RKO (cell line): Measurements from ENCODE around the gene PRSS12.

ENCODE experiments used
- DNase-seq: peaks from one replicate; pipeline ENCODE4 v3.0.0-alpha.2; 2016; ENCODE audit warnings: low spot score

Gene PRSS12

GRCh38 chr4:118357601-118358000 is 4.8 kb upstream of the PRSS12 start:
- DNase-seq: no peak

- no peak for DNase-seq
Observed at GRCh38 chr4:118356731-118357130, 3.9 kb upstream of the PRSS12 start.

- no peak for DNase-seq
Observed at GRCh38 chr4:118356111-118356510, 3.3 kb upstream of the PRSS12 start.

DNA sequence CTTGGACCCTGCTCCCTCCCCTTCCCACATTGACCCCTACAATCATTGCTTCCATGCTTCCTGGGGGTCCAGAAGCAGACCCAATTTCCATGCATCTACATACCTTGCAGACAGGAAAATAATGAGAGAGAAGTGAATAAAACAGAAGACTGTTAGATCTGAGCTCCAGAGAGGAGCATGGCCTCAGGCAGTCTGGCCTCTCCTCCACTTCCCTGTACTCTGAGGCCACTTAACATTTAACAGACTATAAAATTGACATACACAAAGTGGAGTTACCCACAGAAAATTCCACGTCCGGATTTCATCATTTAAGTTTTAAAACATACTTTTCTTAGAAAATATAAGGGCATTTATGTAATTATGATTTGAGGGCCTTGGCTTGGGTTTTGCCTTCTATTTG is 2.1 kb upstream of the PRSS12 start:
- DNase-seq: no peak

GRCh38 chr4:118353534-118354030 is 779 bp upstream of the PRSS12 start:
- no peak for DNase-seq

GRCh38 chr4:118351851-118352827 is 664 bp downstream of the PRSS12 start:
- DNase-seq: peak; percentile 15

DNA sequence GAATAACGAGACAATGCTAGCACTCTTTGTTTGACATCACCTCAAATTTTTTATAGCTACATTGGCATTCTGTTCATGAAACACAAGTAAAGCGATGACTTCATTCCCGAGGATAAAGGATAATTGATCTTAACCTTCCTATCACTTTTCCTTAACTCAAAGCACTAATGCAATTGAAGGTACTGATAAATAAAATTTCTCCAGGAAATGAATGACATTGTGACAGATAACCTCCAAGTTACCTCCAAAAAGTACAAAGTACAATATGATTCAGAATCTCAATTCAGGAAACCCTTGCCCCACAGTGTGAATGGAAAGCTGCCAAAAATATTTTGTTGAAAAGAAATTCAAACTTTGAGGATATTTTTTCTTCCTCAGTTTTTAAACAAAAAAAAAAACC is 1.8 kb downstream of the PRSS12 start:
- no peak for DNase-seq

GRCh38 chr4:118348886-118349285 is 3.9 kb downstream of the PRSS12 start:
- DNase-seq: no peak

DNA sequence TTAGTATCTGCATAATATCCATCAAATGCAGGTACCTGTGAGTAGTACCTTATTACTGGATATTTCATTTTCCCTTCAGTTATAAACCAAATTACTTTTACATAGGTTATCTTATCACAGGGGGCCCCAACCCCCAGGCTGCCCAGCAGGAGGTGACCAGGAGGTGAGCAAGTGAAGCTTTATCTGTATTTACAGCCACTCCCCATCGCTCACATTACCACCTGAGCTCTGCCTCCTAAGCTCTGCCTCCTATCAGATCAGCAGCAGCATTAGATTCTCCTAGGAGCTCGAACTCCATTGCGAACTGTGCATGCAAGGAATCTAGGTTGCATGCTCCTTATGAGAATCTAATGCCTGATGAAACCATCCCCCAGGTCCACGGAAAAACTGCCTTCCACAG is 6.3 kb downstream of the PRSS12 start:
- DNase-seq: no peak

DNA sequence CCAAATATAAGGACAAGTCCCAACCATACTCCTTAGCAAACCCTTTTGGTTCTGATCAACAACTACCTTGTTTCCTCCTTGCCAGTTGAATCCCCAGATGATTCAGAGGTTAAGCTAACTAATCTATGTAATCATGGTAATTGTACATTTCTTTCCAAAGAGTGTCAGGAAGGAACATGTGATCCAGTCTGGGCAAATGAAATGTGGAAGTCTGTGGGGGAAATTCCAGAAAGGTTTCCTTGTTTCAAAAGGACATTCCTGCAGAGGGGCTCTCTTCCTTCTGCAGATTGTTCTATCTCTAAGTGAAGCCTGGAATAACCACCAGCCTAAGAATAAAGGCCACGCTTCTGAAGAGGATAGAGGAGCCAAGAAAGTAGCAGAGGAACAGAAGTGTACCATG is 7.0 kb downstream of the PRSS12 start:
- no peak for DNase-seq

DNA sequence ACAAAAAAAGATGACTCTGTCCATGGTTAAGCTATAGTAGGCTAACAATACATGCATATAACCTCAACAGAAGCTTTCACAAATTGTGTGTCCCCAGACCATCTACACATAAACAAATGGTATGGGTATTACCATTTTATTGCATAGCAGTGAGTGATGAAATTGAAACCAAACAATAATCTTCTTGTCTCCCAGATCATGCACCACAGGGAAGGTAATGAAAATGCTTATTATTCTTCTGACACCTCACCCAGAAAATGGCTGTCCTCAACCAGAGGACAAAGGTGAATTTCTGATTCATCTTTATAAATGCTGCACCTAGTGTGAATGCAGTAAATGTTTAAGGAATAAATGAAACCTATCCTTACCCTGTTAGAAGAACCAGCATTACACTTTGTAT is 8.0 kb downstream of the PRSS12 start:
- DNase-seq: no peak

DNA sequence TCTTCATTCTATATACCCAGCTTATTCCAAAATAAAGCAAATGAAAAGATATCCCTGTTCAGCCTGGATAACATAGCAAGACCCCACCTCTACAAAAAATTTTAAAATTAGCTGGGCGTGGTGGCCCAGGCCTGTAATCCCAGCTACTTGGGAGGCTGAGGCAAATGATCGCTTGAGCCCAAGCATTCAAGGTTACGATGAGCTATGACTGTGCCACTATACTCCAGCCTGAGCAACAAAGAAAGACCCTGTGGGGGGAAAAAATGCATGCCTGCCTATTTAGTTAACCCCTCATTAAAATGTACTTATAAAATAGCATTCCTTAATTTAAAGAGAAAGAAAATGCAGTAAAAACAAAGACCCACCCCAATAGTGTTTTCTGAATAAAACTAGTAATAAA is 9.3 kb downstream of the PRSS12 start:
- no peak for DNase-seq

- no peak for DNase-seq
Observed at GRCh38 chr4:118340109-118340508, 12.7 kb downstream of the PRSS12 start.

DNA sequence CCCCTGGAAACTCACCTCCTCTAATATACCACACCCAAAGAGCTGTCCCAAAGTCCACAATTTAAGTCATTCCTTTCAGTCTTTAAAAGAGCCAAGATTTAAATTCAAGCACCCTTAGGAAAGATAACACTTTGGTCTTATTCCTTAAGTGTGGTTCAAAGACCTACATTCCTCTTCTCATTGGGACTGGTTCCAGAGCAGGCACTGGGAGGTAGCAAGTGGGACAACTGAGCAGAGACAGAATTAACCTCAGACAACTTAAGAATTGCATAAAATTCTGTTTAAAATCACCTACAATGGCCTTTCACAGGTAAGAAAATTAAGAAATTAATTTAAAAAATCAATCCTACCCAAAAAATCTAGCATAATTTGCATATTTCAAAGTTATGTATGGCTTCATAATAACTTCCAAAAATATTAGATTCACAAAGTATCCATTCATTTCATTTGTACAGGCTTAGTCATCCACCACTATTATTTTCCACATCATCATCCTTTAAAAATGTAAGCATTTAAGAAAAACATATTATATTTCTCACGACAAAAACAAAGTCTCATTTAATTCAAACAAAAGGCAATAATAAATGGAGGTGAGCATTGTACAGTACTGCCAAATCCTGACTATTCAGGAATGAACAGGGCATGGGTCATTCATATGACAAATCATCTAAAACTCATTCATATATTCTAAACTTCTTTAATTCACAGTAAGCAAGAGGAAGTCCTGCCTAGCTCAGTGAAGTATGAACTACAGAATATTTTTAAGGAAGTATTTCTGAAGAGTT is 13.6 kb downstream of the PRSS12 start:
- peak; percentile 49 for DNase-seq

DNA sequence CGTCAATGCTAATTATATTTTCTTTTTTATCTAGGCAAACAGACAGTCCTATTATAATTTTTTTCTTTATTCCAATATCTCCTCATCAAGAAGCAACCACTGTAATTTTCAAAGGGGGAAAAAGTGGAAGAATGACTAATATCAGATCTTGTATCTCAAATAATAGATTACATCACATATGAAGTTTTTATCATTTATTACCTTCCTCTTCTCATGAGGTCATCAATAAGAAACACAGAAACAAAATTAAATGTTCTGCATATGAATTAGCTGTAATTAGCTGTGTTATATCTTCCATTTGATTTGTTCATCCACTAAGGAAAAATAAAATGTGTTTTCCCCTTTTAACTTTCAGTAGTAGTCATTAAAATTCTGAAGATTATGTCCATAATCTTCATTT is 14.3 kb downstream of the PRSS12 start:
- no peak for DNase-seq

DNA sequence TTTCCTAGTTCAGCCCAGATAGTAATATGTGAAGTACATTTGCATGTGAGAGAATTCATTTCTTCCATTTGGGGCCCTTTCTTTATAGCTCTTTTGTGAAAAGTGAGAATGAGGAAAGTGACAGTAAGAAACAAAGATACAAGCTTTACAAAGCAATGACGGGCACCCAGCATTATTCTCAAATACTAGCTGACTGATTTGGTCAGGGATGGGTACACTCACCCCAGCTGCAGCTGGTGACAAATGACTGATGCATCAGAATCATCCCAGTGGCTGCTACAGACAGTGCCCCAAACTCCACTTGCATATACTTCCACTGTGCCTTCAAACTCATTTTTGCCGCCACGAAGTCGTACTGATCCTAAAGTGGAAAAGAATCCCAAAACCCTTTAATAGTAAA is 14.8 kb downstream of the PRSS12 start:
- peak; percentile 63 for DNase-seq

DNA sequence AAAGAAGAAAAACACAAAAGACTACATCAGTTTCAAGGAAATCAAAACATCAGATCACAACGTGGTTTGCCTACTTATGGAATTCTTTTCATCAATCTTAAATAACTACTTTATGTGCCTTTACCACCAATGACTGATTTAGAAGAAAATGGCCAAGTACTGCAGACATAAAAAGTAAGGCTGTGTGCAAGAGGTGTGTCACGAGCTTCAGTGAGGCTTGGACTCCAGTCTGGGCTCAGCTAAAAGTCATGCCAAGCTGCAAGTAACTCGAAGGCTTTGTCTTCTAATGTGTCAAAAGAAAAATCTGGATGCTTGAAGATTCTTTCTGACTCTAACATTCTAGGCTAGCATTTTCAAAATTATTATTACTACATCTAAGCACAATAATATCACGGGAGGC is 17.0 kb downstream of the PRSS12 start:
- no peak for DNase-seq

GRCh38 chr4:118335324-118335723 is 17.5 kb downstream of the PRSS12 start:
- no peak for DNase-seq

DNA sequence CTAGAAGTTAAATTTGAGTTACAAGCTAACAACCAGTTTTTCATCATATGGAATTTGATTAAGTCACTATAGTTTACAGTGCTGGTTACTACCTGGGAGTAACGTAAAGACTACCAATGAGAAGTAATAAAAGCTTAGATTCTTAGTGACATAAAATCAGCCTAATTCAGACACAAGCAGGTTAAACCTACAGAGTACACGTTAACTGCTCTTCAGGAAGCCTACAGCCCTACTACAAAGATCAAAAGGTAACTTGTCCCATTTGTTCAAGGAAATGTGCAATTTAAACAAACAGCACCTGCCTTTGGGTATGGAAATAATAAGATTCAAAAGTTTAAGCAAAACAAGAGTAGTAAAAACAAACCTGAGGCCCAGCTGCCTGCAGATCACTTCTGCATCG is 21.5 kb downstream of the PRSS12 start:
- no peak for DNase-seq

- DNase-seq: no peak
Observed at GRCh38 chr4:118329849-118330248, 23.0 kb downstream of the PRSS12 start.

- DNase-seq: no peak
Observed at GRCh38 chr4:118327554-118328241, 25.1 kb downstream of the PRSS12 start.

DNA sequence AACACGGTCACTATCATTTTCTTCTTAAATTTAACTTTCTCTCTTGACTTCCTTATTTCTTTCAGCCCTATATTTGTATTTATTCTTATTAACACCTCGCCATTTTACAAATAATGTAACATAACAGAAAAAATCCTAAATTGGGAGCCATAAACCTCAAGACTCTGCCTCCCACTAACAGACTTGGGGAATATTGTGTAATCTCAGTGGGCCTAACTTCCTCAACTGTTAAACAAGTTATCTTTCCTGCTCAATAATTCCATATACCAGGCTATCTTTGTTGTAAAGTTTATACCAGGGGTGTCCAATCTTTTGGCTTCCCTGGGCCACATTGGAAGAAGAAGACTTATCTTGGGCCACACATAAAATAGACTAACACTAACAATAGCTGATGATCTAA is 26.2 kb downstream of the PRSS12 start:
- no peak for DNase-seq
